Gastrocnemius medialis (tissue), 4 donors: ENCODE results near the gene NOC4L. TPM values are rescaled to one million over a fixed set of nuclear protein-coding genes. Genes with fewer than 3 reads are reported as not detected.

Experiments used
- ATAC-seq, 2 donors: fragments of 150-250 bp; one replicate each; pipeline ENCODE4 v1.9.1; 2016
- DNase-seq, 2 donors: peaks; one replicate each; pipeline ENCODE4 v3.0.0-alpha.2; 2019
- H3K27ac ChIP-seq, 4 donors: fragments of 200-600 bp; sonication (generic); 1 replicate in 1 of 4; 2 replicates in 3 of 4; pipeline ENCODE4 v1.5.1; 2016 to 2018; ENCODE audit warnings: mild to moderate bottlenecking in 2 of 4, moderate library complexity in 1 of 4
- H3K27me3 ChIP-seq, 3 donors: fragments of 200-600 bp; sonication (generic) in 2 of 3; 1 replicate in 1 of 3; 2 replicates in 2 of 3; pipeline versions ENCODE4 v1.5.1 to v1.6.0; 2016 to 2019; ENCODE audit warnings: mild to moderate bottlenecking in 1 of 3, moderate library complexity in 1 of 3
- H3K36me3 ChIP-seq, 2 donors: fragments of 200-600 bp; sonication (generic) in 1 of 2; one replicate each; pipeline ENCODE4 v1.5.1; 2017 to 2018
- H3K4me1 ChIP-seq, 2 donors: fragments of 200-600 bp; sonication (generic) in 1 of 2; one replicate each; pipeline ENCODE4 v1.5.1; 2016 to 2017; ENCODE audit warnings: mild to moderate bottlenecking in 2 of 2
- H3K4me3 ChIP-seq, 4 donors: fragments of 200-600 bp; sonication (generic) in 3 of 4; 1 replicate in 1 of 4; 2 replicates in 3 of 4; pipeline ENCODE4 v1.5.1; 2016 to 2019; ENCODE audit warnings: mild to moderate bottlenecking in 2 of 4
- H3K9me3 ChIP-seq, 3 donors: fragments of 200-600 bp; sonication (generic) in 2 of 3; 1 replicate in 1 of 3; 2 replicates in 2 of 3; pipeline ENCODE4 v1.5.1; 2016 to 2019
- POLR2A ChIP-seq, 2 donors: fragments of 450-650 bp; IDR thresholded peaks; one replicate each; pipeline ENCODE4 v1.6.1; 2017; ENCODE audit warnings: antibody characterized with exemption in 2 of 2, mild to moderate bottlenecking in 2 of 2, moderate library complexity in 2 of 2
- in situ Hi-C, 4 donors: fragments of 200-750 bp; cut with MboI; loops; one replicate each; pipeline versions ENCODE4 v1.15.0 to v1.8.0; 2017; ENCODE audit warnings: low sequenced_read_pairs in 4 of 4
- intact Hi-C: fragments of 100-400 bp; cut with DNase I; formaldehyde crosslinking; loops from one replicate; pipeline ENCODE4 v1.15.1; 2023; ENCODE audit warnings: low total_unique reads
- total RNA-seq, 4 donors: library from RNA; depleted of rRNA; stranded (reverse); fragments of >200 nt; gene quantifications; one replicate each; pipeline versions ENCODE4 v1.1.0 to v1.2.3, GENCODE V29; 2016
- TF ChIP-seq, protein P1 (sequence below), 5 experiments: fragments of 450-650 bp in 3 of 5; fragments of 200-600 bp in 2 of 5; sonication (generic) in 2 of 5; IDR thresholded peaks in 4 of 5; conservative IDR thresholded peaks in 1 of 5; 1 replicate in 4 of 5; 2 replicates in 1 of 5; pipeline ENCODE4 v1.5.1; 2016 to 2019; ENCODE audit warnings: antibody characterized with exemption in 5 of 5, mild to moderate bottlenecking in 3 of 5, moderate library complexity in 3 of 5

NOC4L gene
- total RNA-seq, 4 donors from 2014 or later, result 11.1 to 24.0 (median 21.2) TPM

DNA sequence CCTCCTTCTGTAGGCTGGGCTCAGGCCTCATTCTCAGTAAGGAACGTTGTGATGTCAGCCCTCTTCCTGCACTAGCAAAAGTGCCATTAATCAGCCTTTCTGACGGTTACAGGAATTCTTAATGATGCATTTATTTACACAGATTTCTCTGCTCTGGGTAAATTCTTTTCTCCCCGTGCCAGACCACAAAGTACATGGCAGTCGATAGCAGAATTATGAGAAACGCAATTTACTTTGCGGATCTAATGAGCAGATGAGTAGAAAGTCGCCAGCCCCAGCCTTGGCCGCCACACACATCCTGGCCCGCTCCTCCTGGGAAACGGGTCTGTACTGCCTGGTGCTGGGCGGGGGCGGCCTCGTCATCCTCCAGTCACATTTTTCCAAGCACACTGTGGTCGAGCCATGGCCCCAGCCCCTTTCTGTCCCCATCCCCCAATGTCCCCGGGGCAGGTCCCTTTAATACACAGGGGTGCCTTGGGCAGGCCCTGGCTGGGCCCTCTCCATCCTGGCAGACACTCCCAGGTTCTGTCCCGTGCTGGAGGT lies 25.9 kb downstream of the NOC4L start:
- Histone ChIP-seq H3K4me3 (no peak overlapping the region), H3K27me3 (peaks cover 22 to 31% (median 25%) of the 10 kb centered on the region in 3 donors), H3K36me3 (no peaks in the 10 kb centered on the region), H3K4me1 (no peaks in the 10 kb centered on the region), H3K9me3 (no peaks in the 10 kb centered on the region), H3K27ac (no peak overlapping the region)
- ATAC-seq (no peak), DNase-seq (no peak)
- TF ChIP-seq, protein P1, sequence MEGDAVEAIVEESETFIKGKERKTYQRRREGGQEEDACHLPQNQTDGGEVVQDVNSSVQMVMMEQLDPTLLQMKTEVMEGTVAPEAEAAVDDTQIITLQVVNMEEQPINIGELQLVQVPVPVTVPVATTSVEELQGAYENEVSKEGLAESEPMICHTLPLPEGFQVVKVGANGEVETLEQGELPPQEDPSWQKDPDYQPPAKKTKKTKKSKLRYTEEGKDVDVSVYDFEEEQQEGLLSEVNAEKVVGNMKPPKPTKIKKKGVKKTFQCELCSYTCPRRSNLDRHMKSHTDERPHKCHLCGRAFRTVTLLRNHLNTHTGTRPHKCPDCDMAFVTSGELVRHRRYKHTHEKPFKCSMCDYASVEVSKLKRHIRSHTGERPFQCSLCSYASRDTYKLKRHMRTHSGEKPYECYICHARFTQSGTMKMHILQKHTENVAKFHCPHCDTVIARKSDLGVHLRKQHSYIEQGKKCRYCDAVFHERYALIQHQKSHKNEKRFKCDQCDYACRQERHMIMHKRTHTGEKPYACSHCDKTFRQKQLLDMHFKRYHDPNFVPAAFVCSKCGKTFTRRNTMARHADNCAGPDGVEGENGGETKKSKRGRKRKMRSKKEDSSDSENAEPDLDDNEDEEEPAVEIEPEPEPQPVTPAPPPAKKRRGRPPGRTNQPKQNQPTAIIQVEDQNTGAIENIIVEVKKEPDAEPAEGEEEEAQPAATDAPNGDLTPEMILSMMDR (IDR thresholded peaks at IDR 0.05 in 4 of 5, conservative IDR thresholded peaks at IDR 0.05 in 1 of 5), result no peak
- TF ChIP-seq POLR2A (IDR thresholded peaks at IDR 0.05), result no peak
- in situ Hi-C loops, result no loop called here
- intact Hi-C loops, result no loop called here

GRCh38 chr12:132170637-132171292 lies 26.5 kb downstream of the NOC4L start:
- Histone ChIP-seq H3K9me3 (no peaks in the 10 kb centered on the region), H3K27ac (no peak overlapping the region), H3K36me3 (no peaks in the 10 kb centered on the region), H3K4me3 (no peak overlapping the region), H3K27me3 (peaks cover 25 to 33% (median 28%) of the 10 kb centered on the region in 3 donors), H3K4me1 (no peaks in the 10 kb centered on the region)
- in situ Hi-C loops (no loop called here), intact Hi-C loops (no loop called here)
- TF ChIP-seq POLR2A (IDR thresholded peaks at IDR 0.05), result no peak
- DNase-seq (no peak), ATAC-seq (no peak)

GRCh38 chr12:132171293-132171967 lies 27.2 kb downstream of the NOC4L start:
- intact Hi-C loops (no loop called here), in situ Hi-C loops (no loop called here)
- Histone ChIP-seq H3K36me3 (no peaks in the 10 kb centered on the region), H3K4me1 (no peaks in the 10 kb centered on the region), H3K27ac (no peak overlapping the region), H3K9me3 (no peaks in the 10 kb centered on the region), H3K27me3 (peaks cover 25 to 38% (median 35%) of the 10 kb centered on the region in 3 donors), H3K4me3 (no peak overlapping the region)
- ATAC-seq (no peak), DNase-seq (no peak)
- no peak for TF ChIP-seq POLR2A (IDR thresholded peaks at IDR 0.05)

DNA sequence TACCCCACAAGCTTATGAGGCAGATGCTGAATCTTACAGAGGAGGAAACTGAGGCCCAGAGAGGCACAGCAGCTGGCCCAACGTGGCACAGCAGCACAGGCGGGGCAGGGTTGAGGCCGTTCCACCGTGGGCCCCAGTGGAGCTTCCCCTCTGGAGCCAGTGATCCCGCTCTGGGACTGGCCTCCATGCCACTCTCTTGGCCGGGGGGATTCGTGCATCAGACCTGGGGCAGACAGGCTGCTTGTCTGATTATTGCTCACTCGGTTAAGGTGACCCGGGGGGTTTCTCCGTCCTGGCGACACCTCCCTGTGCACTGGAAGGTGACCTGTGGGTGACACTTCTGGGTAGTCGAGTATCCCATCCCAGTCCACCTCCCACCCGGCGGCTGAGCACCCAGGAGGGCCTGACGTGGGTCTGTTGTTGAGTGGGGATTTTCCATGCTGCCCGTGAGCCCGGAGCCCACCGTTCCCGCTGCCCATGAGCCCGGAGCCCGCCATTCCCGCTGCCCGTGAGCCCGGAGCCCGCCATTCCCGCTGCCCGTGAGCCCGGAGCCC lies 27.8 kb downstream of the NOC4L start:
- in situ Hi-C loops (no loop called here), intact Hi-C loops (no loop called here)
- H3K27me3 ChIP-seq, result peaks cover 28 to 41% (median 40%) of the 10 kb centered on the region in 3 donors
- no peak overlapping the region for H3K4me3 ChIP-seq
- H3K36me3 ChIP-seq, result no peaks in the 10 kb centered on the region
- no peak for TF ChIP-seq POLR2A (IDR thresholded peaks at IDR 0.05)
- TF ChIP-seq, protein P1 (IDR thresholded peaks at IDR 0.05 in 4 of 5, conservative IDR thresholded peaks at IDR 0.05 in 1 of 5), result no peak
- no peaks in the 10 kb centered on the region for H3K4me1 ChIP-seq
- H3K27ac ChIP-seq, result no peak overlapping the region
- no peak for ATAC-seq
- no peaks in the 10 kb centered on the region for H3K9me3 ChIP-seq
- DNase-seq, result no peak

DNA sequence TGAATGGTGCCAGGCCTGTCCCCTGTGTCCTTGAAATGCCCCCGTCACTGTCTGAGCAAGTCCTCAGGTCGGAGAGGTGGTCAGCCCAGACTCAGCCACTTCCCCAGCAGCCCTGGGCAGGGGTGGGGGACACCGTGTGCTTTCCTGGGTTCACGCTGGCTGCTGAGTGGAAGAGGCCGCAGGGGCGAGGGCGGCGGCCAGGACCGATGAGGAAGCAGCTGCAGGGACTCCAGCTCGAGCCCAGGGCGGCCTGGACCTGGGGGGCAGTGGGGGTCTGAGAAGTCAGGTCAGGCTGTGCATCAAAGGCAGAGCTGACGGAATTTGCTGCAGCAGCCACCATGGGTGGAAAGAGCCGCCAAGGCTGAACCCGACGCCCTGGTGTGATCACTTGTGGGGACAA lies 28.4 kb downstream of the NOC4L start:
- H3K36me3 ChIP-seq, result no peaks in the 10 kb centered on the region
- H3K27ac ChIP-seq, result no peak overlapping the region
- H3K9me3 ChIP-seq, result no peaks in the 10 kb centered on the region
- no peak for DNase-seq
- ATAC-seq, result no peak
- intact Hi-C loops, result no loop called here
- no peak overlapping the region for H3K4me3 ChIP-seq
- TF ChIP-seq, protein P1 (IDR thresholded peaks at IDR 0.05 in 4 of 5, conservative IDR thresholded peaks at IDR 0.05 in 1 of 5), result no peak
- TF ChIP-seq POLR2A (IDR thresholded peaks at IDR 0.05), result no peak
- peaks cover 34 to 44% (median 43%) of the 10 kb centered on the region in 3 donors for H3K27me3 ChIP-seq
- no peaks in the 10 kb centered on the region for H3K4me1 ChIP-seq
- in situ Hi-C loops, result no loop called here
